Transverse colon (tissue), 3 donors: ENCODE data around the gene BIRC6.

Experiments
- CTCF ChIP-seq, 5 experiments: fragments of 200-600 bp in 3 of 5; fragments of 450-650 bp in 2 of 5; sonication (generic) in 3 of 5; IDR thresholded peaks; 1 replicate in 2 of 5; 2 replicates in 3 of 5; pipeline ENCODE4 v1.5.1; 2016 to 2017; ENCODE audit warnings: antibody characterized with exemption in 5 of 5, inconsistent platforms in 3 of 5, mild to moderate bottlenecking in 2 of 5, moderate library complexity in 1 of 5
- EP300 ChIP-seq: sonication (generic); formaldehyde crosslinking; IDR thresholded peaks from one replicate; pipeline ENCODE4 v1.6.1; 2017; ENCODE audit warnings: antibody characterized with exemption, low read depth

- no peak for TF ChIP-seq CTCF (IDR thresholded peaks at IDR 0.05)
- TF ChIP-seq EP300, result no peak
These were observed 101.0 kb downstream of the BIRC6 start for GRCh38 chr2:32457814-32458213.
